Raji (cell line): ENCODE data around the gene DPEP2.

Experiments used
- POLR2A ChIP-seq: IDR thresholded peaks from 2 replicates; pipeline ENCODE4 v1.6.1; 2011; ENCODE audit warnings: low read depth, low read length, control low read depth; ENCODE audit not compliant: insufficient read depth

DPEP2 gene

GRCh38 chr16:68015681-68016080 is 16.4 kb upstream of the DPEP2 start, which contains the start of gene DPEP2NB:
DPEP2NB (minus strand) TSS chr16:68015911; CDS start chr16:68015770, 141 bp downstream.
- no peak for TF ChIP-seq POLR2A

DNA sequence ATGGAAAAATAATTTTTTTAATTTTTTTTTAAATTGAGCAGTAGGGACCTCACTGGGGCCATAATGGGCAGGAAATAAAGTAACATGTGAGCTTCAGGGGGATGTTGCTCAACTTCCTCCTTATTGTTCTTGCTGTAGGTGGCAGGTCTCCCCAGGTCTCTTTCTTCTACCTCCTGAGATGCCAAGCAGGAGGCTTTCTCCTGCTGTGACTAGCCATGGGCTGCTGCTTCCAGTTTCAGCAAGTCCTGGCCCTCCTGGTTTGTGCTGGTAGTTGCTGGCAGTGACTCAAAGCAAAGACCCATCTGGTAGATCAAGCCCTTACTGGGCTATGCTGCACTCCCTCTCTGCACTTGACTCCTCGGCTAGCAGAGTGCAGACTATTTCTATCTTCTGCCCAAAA is 14.2 kb upstream of the DPEP2 start:
- no peak for TF ChIP-seq POLR2A

GRCh38 chr16:68009157-68009735 is 10.0 kb upstream of the DPEP2 start:
- no peak for TF ChIP-seq POLR2A

GRCh38 chr16:68005786-68006286 is 6.6 kb upstream of the DPEP2 start:
- peak; percentile 52; the same call in 1 of the 2 replicates for TF ChIP-seq POLR2A

GRCh38 chr16:68005211-68005610 is 5.9 kb upstream of the DPEP2 start:
- no peak for TF ChIP-seq POLR2A

- TF ChIP-seq POLR2A = no peak
Observed at GRCh38 chr16:68003031-68003430, 3.7 kb upstream of the DPEP2 start.

DNA sequence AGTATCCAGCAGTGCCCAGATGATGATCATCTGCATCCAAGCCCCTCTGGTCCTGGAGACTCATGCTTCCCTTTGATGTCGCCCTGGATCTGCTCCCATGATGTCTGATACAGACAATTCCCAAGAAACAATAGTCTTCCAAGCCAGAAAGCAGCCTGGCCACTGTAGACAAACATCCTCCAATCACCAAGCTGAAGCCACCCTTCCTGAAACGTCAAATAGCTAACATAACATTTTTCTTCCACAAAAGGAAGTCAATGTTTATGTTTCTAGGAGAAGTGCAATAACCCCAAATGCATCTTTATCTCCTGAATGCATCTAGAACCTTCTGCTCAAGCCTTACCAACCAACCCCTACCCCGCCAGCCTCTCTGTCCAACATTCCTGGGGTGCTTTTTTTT is 1.2 kb upstream of the DPEP2 start:
- no peak for TF ChIP-seq POLR2A

DNA sequence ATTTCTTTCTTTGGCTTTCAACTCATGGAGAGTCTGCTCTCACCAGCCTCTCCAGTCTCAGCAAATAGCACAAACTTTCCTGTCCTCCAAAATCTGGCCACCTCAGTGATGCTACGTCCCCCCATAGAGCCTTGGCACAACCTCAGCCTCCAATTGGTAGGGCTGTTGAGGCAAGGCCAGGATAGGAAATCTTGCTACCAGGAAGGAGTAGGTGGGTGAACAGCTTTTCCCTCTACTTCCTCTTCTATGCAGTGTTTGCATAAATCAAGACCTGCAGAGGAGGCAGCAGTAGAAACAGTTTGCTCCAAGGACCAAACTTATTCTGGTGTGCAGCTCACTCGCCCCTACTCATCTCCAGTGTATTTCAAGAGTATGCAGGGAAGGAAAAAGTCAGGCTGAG is 701 bp upstream of the DPEP2 start:
- peak; percentile 71 for TF ChIP-seq POLR2A

DNA sequence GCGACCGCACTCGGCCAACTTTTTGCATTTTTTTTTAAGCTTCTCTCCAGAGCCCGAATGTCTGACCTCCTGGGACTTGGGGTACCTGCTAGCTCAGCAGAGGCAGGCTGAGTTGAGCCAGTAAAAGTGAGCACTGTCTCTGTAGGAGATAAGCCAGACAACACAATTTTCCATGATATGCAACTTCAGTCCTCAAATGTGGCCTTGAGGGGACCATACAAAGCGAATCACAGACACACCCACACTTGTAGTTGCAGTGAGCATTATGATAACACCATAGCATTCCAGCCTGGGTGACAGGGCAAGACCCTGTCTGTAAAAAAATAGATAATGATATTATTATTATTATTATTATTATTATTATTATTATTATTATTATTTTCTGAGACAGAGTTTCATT is 2.6 kb downstream of the DPEP2 start:
- no peak for TF ChIP-seq POLR2A

GRCh38 chr16:67995423-67995822 is 3.9 kb downstream of the DPEP2 start:
- TF ChIP-seq POLR2A = no peak

DNA sequence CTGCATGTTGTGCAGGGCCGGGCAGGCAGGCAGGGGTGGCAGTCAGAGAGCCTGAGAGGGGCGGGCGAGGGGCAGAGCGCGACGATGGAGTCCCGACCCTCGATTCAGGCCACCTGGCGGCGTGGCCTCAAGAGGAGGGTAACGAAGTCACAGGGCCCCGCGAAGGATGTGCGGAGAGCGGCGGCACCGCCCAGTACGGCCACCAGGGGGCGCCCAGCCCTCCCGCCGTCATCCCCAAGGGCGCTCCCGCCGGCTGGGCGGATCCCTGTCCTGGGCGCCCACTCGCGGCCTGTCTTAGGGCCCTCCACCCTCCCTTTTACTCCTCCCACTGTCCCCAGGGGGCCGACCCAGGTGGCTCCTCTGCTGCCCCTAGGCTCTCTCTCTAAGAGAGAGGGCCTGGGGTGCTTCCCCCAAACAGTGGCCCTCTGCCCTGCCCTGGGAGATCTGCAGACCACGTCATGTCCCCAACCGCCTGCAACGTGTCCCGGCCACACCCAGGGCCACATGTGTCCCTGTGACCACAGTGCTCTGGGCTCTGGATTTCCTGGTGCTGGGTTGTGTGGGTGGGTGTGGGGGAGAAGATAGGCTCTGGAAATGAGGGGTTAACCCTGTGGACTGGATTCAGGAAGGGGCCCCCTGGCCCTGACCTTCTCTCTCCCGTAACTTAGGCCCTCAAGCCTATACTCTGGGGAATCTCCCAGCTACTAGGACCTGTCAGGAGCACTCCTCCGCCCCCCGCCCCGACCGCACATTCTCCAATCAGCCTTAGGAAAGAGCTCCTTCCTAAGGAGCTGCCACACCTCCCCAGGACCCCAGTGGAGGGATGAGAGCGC is 5.9 kb downstream of the DPEP2 start:
- TF ChIP-seq POLR2A = peak; percentile 39

GRCh38 chr16:67992661-67993206 is 6.5 kb downstream of the DPEP2 start:
- no peak; the same call in 1 of the 2 replicates for TF ChIP-seq POLR2A

DNA sequence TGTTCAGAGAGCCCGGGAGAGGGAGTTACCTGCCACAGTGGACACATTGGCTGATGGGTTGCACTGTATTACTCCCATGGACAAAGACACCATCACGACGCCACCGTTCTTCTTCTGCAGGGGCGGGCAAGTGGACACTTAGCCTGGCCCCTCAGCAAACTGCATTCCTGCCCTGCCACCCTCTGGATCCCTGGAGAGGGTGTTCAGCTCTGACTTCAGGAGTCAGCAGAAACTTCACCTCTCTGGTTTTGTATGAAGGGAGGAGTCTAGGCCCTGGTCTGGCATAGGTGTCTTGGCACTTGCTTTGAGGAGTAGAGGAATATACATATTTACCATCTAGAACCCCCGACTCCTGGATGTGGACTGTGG is 9.3 kb downstream of the DPEP2 start:
- no peak for TF ChIP-seq POLR2A

- no peak for TF ChIP-seq POLR2A
Observed at GRCh38 chr16:67989322-67990017, 9.8 kb downstream of the DPEP2 start.

DNA sequence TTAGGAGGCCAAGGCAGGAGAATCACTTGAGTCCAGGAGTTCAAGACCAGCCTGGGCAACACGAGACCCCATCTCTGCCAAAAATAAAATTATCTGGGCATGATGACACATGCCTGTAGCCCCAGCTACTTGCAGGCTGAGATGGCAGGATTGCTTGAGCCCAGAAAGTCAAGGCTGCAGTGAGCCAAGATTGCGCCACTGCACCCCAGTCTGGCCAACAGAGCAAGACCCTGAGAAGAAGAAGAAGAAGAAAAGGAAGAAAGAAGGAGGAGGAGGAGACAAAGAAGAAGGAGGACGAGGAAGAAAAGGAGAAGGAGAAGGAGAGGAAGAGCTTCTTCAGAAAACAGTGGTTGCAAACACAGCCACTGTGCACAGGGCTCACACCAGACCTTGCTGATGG is 10.6 kb downstream of the DPEP2 start:
- TF ChIP-seq POLR2A = no peak

DNA sequence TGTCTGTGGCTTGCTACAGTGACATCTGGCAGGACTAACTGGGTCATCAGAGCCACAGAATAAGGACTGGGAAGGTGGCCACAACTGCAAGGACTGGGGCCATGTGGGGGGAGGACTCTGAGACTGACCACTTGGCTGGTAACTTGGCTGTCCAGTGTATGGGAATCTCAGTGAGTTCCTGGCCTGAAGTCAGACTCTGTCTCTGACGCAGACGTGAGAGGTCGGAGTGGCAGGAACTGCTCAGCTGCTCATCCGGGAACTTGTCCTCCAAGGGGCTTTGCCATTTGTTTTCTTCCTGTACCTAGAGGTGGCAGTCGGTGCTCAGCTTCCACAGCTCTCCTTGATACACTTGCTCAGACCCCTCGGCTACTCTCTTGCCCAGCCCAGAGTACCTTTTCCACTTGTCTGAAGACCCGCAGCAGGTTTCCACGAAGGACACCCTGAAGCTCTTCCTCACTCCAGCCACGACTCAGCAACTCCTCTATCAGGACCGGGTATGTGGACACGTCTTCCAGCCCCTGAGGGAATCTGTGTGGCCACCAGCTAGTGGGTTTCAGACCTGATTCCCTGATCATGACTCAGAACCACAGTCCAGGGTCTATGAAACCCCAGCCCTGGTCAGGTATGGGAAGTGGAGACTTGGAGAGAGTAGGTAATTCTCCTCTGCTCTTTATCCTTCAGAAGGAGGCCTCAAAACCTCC is 11.7 kb downstream of the DPEP2 start:
- TF ChIP-seq POLR2A = no peak

DNA sequence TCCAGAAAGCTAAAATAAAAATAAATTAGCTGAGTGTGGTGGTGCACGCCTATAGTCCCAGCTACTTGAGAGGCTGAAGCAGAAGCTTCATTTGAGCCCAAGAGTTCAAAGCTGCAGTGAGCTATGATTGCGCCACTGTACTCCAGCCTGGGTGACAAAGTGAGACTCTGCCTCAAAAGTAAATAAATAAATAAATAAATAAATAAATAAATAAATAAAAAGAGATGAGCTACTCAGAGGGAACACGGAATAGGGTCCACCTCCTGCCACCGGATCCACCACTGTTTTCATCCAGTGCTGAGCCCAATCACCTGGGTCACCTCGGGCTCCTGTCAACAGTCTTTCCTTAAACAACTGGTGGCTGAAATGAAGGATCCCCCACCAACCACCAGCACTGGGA is 12.3 kb downstream of the DPEP2 start:
- no peak for TF ChIP-seq POLR2A
